Esophagus muscularis mucosa (tissue), 3 donors: ENCODE data around the gene WNT7B.

Experiments
- CTCF ChIP-seq, 3 experiments: fragments of 200-600 bp in 2 of 3; fragments of 450-650 bp in 1 of 3; sonication (generic) in 2 of 3; IDR thresholded peaks; one replicate each; pipeline ENCODE4 v1.5.1; 2017 to 2019; ENCODE audit warnings: antibody characterized with exemption in 3 of 3, mild to moderate bottlenecking in 2 of 3, moderate library complexity in 1 of 3
- POLR2A ChIP-seq: fragments of 450-650 bp; IDR thresholded peaks from one replicate; pipeline ENCODE4 v1.6.1; 2017; ENCODE audit warnings: antibody characterized with exemption, moderate library complexity, mild to moderate bottlenecking, low read depth

DNA sequence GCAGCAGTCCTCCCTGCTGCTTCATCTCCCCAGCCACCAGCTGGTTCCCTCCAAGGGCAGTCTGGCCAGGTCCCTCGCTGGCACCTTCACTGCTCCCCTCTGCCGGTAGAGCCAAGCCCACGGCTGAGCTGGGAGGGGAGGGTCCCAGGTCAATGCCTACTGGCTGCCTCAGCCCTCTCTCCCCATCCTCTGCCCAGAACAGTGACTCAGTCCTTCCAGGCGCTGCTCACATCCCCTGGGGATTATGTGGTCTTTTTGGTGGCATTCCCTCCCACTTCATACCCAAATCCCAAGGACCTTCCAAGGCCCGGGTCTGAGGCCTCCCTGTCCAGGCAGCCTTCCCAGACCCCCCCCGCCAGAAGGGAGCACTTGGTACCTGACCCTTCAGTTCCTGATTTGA is 44.9 kb downstream of the WNT7B start:
- no peak for TF ChIP-seq CTCF (IDR thresholded peaks at IDR 0.05)
- no peak for TF ChIP-seq POLR2A
